A673 (cell line): Measurements from ENCODE around the gene TRRAP. TPM values are rescaled to one million over a fixed set of nuclear protein-coding genes. Genes with fewer than 3 reads are reported as not detected.

Source experiments
- BruUV-seq: library from RNA; stranded (reverse); fragments of 400-500 nt; replicated peaks from 2 replicates; lab custom pipeline; 2021; lab: Mats Ljungman, UMichigan
- CTCF ChIA-PET: fragments of 300-600 bp; sonication (Branson Sonifier 250); formaldehyde crosslinking; loops from one replicate; lab custom pipeline; 2022; ENCODE audit warnings: antibody characterized with exemption; lab: Charles Lee
- POLR2A ChIA-PET: fragments of 300-600 bp; sonication (Branson Sonifier 250); formaldehyde crosslinking; loops from one replicate; lab custom pipeline; 2022; ENCODE audit warnings: antibody characterized with exemption; ENCODE audit not compliant: low non-redundant PET; lab: Charles Lee
- DNase-seq: peaks from one replicate; pipeline ENCODE4 v3.0.0-alpha.2; 2015; ENCODE audit warnings: low spot score
- H3K27ac ChIP-seq: fragments of 200-600 bp; sonication (generic); 2 replicates; pipeline ENCODE4 v1.5.1; 2016; ENCODE audit warnings: mixed run types, low read depth, mild to moderate bottlenecking, mixed read lengths, antibody characterized with exemption, low read length; ENCODE audit not compliant: poor library complexity, severe bottlenecking
- H3K27me3 ChIP-seq: fragments of 200-600 bp; sonication (generic); replicated peaks from 2 replicates; pipeline ENCODE4 v1.6.1; 2017; ENCODE audit warnings: mixed run types, low read depth, mild to moderate bottlenecking, mixed read lengths, antibody characterized with exemption, low read length; ENCODE audit not compliant: insufficient read depth, poor library complexity
- H3K36me3 ChIP-seq: fragments of 200-600 bp; sonication (generic); 2 replicates; pipeline ENCODE4 v1.6.1; 2016; ENCODE audit warnings: mixed run types, mild to moderate bottlenecking, mixed read lengths, antibody characterized with exemption, low read length; ENCODE audit not compliant: insufficient read depth, poor library complexity, severe bottlenecking
- H3K4me1 ChIP-seq: fragments of 200-600 bp; sonication (generic); 2 replicates; pipeline ENCODE4 v1.6.1; 2017; ENCODE audit warnings: mixed run types, mild to moderate bottlenecking, mixed read lengths, antibody characterized with exemption, low read length; ENCODE audit not compliant: insufficient read depth, poor library complexity, severe bottlenecking
- H3K4me3 ChIP-seq: fragments of 200-600 bp; sonication (generic); 2 replicates; pipeline ENCODE4 v1.5.1; 2016; ENCODE audit warnings: low read depth, mixed run types, mild to moderate bottlenecking, mixed read lengths, low read length; ENCODE audit not compliant: poor library complexity, severe bottlenecking
- H3K9me3 ChIP-seq: fragments of 200-600 bp; sonication (generic); 2 replicates; pipeline ENCODE4 v1.6.1; 2016; ENCODE audit warnings: mixed run types, low read depth, mild to moderate bottlenecking, mixed read lengths, antibody characterized with exemption, low read length; ENCODE audit not compliant: poor library complexity, severe bottlenecking
- EZH2 ChIP-seq: fragments of 200-600 bp; sonication (generic); IDR thresholded peaks from 2 replicates; pipeline ENCODE4 v1.6.1; 2017; ENCODE audit warnings: borderline replicate concordance, low read depth, mild to moderate bottlenecking, mixed read lengths, antibody characterized with exemption, low read length; ENCODE audit not compliant: poor library complexity, severe bottlenecking
- intact Hi-C: fragments of 100-400 bp; cut with micrococcal nuclease; formaldehyde crosslinking; loops from one replicate; pipeline ENCODE4 v1.10.0; 2022; ENCODE audit not compliant: unreplicated experiment
- total RNA-seq: library from RNA; stranded (reverse); gene quantifications from 2 replicates; pipeline ENCODE4 v1.2.3, GENCODE V29; 2021
- TF ChIP-seq, protein P1 (sequence below): fragments of 300-800, 200-600 bp; sonication (generic); conservative IDR thresholded peaks from 2 replicates; pipeline ENCODE4 v1.5.1; 2017; ENCODE audit warnings: low read depth, mild to moderate bottlenecking, antibody characterized with exemption, low read length, moderate library complexity, mixed read lengths

TRRAP gene
- total RNA-seq, 1 experiment from 2014 or later = 50.2 TPM

- no peak overlapping the region for H3K27ac ChIP-seq
- H3K36me3 ChIP-seq = peaks cover 87% of the 10 kb centered on the region
- no peaks in the 10 kb centered on the region for H3K9me3 ChIP-seq
- H3K4me3 ChIP-seq = no peak overlapping the region
- intact Hi-C loops = no loop called here
- ChIA-PET POLR2A (no interaction called here), CTCF (no interaction called here)
- DNase-seq = no peak
- no peaks in the 10 kb centered on the region for H3K4me1 ChIP-seq
- BruUV-seq = no TSS peak
- no peak for TF ChIP-seq EZH2
- H3K27me3 ChIP-seq = no peaks in the 10 kb centered on the region
Observed at GRCh38 chr7:98974906-98975816, 96.8 kb downstream of the TRRAP start.

DNA sequence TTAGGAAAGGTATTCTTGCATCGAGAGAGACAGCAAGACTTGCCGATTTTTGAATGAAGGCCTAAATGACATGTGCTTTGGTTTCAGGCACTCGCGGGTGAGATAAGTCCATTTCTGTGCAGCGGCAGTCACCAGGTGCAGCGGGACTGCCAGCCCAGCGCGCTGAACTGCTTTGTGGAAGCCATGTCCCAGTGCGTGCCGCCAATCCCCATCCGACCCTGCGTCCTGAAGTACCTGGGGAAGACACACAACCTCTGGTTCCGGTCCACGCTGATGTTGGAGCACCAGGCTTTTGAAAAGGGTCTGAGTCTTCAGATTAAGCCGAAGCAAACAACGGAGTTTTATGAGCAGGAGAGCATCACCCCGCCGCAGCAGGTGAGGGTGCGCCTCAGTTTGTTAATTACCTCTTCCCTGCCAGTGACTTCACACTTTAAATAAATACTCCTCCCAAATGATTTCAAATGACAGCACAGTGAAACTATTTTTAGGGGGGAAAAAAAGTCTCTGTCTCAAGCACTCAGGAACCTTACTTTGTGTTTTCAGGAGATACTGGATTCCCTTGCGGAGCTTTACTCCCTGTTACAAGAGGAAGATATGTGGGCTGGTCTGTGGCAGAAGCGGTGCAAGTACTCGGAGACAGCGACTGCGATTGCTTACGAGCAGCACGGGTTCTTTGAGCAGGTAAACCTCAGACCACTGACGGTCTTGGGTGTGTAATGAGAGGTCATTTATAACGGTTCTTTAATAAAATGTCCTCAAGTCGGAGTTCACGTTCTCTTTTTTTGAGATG lies 98.3 kb downstream of the TRRAP start:
- no peak for DNase-seq
- peaks cover 80% of the 10 kb centered on the region for H3K36me3 ChIP-seq
- no peaks in the 10 kb centered on the region for H3K9me3 ChIP-seq
- H3K4me3 ChIP-seq = no peak overlapping the region
- BruUV-seq = no TSS peak
- POLR2A ChIA-PET = no interaction called here
- TF ChIP-seq, protein P1, sequence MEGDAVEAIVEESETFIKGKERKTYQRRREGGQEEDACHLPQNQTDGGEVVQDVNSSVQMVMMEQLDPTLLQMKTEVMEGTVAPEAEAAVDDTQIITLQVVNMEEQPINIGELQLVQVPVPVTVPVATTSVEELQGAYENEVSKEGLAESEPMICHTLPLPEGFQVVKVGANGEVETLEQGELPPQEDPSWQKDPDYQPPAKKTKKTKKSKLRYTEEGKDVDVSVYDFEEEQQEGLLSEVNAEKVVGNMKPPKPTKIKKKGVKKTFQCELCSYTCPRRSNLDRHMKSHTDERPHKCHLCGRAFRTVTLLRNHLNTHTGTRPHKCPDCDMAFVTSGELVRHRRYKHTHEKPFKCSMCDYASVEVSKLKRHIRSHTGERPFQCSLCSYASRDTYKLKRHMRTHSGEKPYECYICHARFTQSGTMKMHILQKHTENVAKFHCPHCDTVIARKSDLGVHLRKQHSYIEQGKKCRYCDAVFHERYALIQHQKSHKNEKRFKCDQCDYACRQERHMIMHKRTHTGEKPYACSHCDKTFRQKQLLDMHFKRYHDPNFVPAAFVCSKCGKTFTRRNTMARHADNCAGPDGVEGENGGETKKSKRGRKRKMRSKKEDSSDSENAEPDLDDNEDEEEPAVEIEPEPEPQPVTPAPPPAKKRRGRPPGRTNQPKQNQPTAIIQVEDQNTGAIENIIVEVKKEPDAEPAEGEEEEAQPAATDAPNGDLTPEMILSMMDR = no peak
- no peak for TF ChIP-seq EZH2
- intact Hi-C loops = no loop called here
- CTCF ChIA-PET = no interaction called here
- H3K4me1 ChIP-seq = no peaks in the 10 kb centered on the region
- no peaks in the 10 kb centered on the region for H3K27me3 ChIP-seq
- H3K27ac ChIP-seq = no peak overlapping the region

DNA sequence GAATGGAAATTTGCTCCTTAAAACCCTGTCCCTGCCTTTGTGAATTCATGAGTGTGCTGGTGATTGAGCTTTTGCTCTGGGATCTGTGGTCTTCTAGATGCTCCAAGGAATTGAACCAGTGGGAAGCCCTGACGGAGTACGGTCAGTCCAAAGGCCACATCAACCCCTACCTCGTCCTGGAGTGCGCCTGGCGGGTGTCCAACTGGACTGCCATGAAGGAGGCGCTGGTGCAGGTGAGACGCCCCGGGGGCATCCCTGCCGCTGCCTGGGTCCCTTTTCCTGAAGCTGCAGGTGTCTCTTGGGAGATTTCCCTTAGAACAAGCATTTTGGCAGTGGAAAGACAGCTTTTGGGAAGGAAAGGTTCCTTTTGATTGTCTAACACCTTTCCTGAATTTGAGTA lies 100.3 kb downstream of the TRRAP start:
- TF ChIP-seq EZH2 = no peak
- TF ChIP-seq, protein P1 = no peak
- Histone ChIP-seq H3K4me3 (no peak overlapping the region), H3K27me3 (no peaks in the 10 kb centered on the region), H3K4me1 (no peaks in the 10 kb centered on the region), H3K36me3 (peaks cover 77% of the 10 kb centered on the region), H3K27ac (no peak overlapping the region), H3K9me3 (no peaks in the 10 kb centered on the region)
- intact Hi-C loops = no loop called here
- POLR2A ChIA-PET = no interaction called here
- no TSS peak for BruUV-seq
- CTCF ChIA-PET = no interaction called here
- no peak for DNase-seq
